ENCODE results near the gene DMD. TPM values are rescaled to one million over a fixed set of nuclear protein-coding genes. Genes with fewer than 3 reads are reported as not detected.

DMD gene
- total and polyA plus RNA-seq, 2 of the 13 experiments (the other 11 are each of a cell fraction or from before 2014, with no cell fraction given): 17.6 to 25.9 TPM

DNA sequence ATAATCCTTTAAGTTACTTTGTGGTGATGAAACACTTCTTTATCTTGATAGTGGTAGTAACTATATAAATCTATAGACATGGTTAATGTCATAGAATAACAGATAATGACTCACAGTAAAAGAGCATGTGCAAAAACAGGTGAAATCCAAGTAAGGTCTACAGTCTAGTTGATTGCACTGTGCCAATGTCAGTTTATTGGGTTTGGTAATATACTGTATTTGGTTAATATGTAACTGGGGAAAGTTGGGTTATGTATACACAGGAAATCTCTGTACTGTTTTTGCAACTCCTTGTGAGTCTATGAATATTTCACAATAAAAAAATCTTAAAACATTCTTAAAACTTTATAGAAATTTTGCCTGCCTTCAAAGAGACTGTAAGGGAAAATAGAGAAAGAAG, 1071.9 kb downstream of the DMD start:
- FAIRE-seq (no peak), DNase-seq (ENCODE audit: low spot score) (no peak), ATAC-seq (no peak)
- in situ Hi-C loops (cut with HindIII; ENCODE audit: extremely low pct_ligation_motif_present, low pct_unique_long_range_greater_than_20kb): no loop called here
- BruUV-seq (replicated peaks): no TSS peak
- no peak overlapping the region for H3K9ac ChIP-seq (ENCODE audit: insufficient read depth, low read depth, low read length)
- no peaks in the 10 kb centered on the region for H3K4me1 ChIP-seq (ENCODE audit: insufficient read depth, low read length)
- TF ChIP-seq HNF4A (CRISPR knock-in tag; IDR thresholded peaks at IDR 0.05) (no peak), SMAD1 (CRISPR knock-in tag; IDR thresholded peaks at IDR 0.05; ENCODE audit: borderline replicate concordance, low read depth) (no peak), ISL2 (CRISPR knock-in tag; IDR thresholded peaks at IDR 0.05) (no peak), LCORL (IDR thresholded peaks at IDR 0.05) (no peak), LCORL (CRISPR knock-in tag; IDR thresholded peaks at IDR 0.05) (no peak), ZNF564 (CRISPR knock-in tag; IDR thresholded peaks at IDR 0.05) (no peak), ZSCAN25 (CRISPR knock-in tag; IDR thresholded peaks at IDR 0.05) (no peak), NCOR1 (IDR thresholded peaks at IDR 0.05; ENCODE audit: borderline replicate concordance, low read length) (no peak), ADNP (CRISPR knock-in tag; IDR thresholded peaks at IDR 0.05) (no peak), ZNF678 (CRISPR knock-in tag; IDR thresholded peaks at IDR 0.05) (no peak), ZNF101 (CRISPR knock-in tag; IDR thresholded peaks at IDR 0.05; ENCODE audit: borderline replicate concordance, low read depth) (no peak)
- TF ChIP-seq, protein P1, sequence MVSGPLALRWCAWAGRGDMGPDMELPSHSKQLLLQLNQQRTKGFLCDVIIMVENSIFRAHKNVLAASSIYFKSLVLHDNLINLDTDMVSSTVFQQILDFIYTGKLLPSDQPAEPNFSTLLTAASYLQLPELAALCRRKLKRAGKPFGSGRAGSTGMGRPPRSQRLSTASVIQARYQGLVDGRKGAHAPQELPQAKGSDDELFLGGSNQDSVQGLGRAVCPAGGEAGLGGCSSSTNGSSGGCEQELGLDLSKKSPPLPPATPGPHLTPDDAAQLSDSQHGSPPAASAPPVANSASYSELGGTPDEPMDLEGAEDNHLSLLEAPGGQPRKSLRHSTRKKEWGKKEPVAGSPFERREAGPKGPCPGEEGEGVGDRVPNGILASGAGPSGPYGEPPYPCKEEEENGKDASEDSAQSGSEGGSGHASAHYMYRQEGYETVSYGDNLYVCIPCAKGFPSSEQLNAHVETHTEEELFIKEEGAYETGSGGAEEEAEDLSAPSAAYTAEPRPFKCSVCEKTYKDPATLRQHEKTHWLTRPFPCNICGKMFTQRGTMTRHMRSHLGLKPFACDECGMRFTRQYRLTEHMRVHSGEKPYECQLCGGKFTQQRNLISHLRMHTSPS (CRISPR knock-in tag; IDR thresholded peaks at IDR 0.05; ENCODE audit: low read depth): no peak
- TF ChIP-seq, protein P2, sequence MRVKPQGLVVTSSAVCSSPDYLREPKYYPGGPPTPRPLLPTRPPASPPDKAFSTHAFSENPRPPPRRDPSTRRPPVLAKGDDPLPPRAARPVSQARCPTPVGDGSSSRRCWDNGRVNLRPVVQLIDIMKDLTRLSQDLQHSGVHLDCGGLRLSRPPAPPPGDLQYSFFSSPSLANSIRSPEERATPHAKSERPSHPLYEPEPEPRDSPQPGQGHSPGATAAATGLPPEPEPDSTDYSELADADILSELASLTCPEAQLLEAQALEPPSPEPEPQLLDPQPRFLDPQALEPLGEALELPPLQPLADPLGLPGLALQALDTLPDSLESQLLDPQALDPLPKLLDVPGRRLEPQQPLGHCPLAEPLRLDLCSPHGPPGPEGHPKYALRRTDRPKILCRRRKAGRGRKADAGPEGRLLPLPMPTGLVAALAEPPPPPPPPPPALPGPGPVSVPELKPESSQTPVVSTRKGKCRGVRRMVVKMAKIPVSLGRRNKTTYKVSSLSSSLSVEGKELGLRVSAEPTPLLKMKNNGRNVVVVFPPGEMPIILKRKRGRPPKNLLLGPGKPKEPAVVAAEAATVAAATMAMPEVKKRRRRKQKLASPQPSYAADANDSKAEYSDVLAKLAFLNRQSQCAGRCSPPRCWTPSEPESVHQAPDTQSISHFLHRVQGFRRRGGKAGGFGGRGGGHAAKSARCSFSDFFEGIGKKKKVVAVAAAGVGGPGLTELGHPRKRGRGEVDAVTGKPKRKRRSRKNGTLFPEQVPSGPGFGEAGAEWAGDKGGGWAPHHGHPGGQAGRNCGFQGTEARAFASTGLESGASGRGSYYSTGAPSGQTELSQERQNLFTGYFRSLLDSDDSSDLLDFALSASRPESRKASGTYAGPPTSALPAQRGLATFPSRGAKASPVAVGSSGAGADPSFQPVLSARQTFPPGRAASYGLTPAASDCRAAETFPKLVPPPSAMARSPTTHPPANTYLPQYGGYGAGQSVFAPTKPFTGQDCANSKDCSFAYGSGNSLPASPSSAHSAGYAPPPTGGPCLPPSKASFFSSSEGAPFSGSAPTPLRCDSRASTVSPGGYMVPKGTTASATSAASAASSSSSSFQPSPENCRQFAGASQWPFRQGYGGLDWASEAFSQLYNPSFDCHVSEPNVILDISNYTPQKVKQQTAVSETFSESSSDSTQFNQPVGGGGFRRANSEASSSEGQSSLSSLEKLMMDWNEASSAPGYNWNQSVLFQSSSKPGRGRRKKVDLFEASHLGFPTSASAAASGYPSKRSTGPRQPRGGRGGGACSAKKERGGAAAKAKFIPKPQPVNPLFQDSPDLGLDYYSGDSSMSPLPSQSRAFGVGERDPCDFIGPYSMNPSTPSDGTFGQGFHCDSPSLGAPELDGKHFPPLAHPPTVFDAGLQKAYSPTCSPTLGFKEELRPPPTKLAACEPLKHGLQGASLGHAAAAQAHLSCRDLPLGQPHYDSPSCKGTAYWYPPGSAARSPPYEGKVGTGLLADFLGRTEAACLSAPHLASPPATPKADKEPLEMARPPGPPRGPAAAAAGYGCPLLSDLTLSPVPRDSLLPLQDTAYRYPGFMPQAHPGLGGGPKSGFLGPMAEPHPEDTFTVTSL (CRISPR knock-in tag; IDR thresholded peaks at IDR 0.05; ENCODE audit: borderline replicate concordance): no peak
- ChIA-PET CTCF (ENCODE audit: low intra/inter-chr PET ratio, low total read pairs) (no interaction called here), POLR2A (no interaction called here)
- H2AFZ ChIP-seq (ENCODE audit: low read length): no peak overlapping the region
- no peaks in the 10 kb centered on the region for H3K36me3 ChIP-seq (replicated peaks in 1 of 2; ENCODE audit: control insufficient read depth in 1 of 2, insufficient read depth in 2 of 2, low read length in 2 of 2)
- H3K4me2 ChIP-seq (ENCODE audit: low read depth, low read length): no peak overlapping the region
- no peaks in the 10 kb centered on the region for H3K79me2 ChIP-seq (ENCODE audit: insufficient read depth, low read length)
- H3K27me3 ChIP-seq (ENCODE audit: control insufficient read depth in 1 of 2, insufficient read depth in 2 of 2, low read length in 2 of 2): no peaks in the 10 kb centered on the region
- H3K27ac ChIP-seq (ENCODE audit: extremely low read length, insufficient read depth, low read length): no peak overlapping the region
- H3K4me3 ChIP-seq (replicated peaks in 1 of 3; ENCODE audit: insufficient read depth in 1 of 3, low read depth in 2 of 3, low read length in 3 of 3): no peak overlapping the region
- intact Hi-C loops (cut with micrococcal nuclease; ENCODE audit: unreplicated experiment): no loop called here
- no peaks in the 10 kb centered on the region for H3K9me3 ChIP-seq (ENCODE audit: low read length)
- no peaks in the 10 kb centered on the region for H4K20me1 ChIP-seq (ENCODE audit: insufficient read depth, low read length)

Measured in HepG2 (cell line).